Right kidney (tissue), 1 donor: ENCODE data around the gene TMBIM4.

Experiments used
- DNase-seq: peaks from one replicate; pipeline ENCODE4 v3.0.0-alpha.2; 2016

The TMBIM4 gene

GRCh38 chr12:66141299-66141698 is 28.5 kb downstream of the TMBIM4 start:
- no peak for DNase-seq

GRCh38 chr12:66140731-66141130 is 29.1 kb downstream of the TMBIM4 start:
- DNase-seq, result no peak

- DNase-seq, result no peak
Measured at GRCh38 chr12:66139328-66139727, 30.5 kb downstream of the TMBIM4 start.

GRCh38 chr12:66137937-66138336 is 31.9 kb downstream of the TMBIM4 start:
- DNase-seq, result no peak

- DNase-seq, result no peak
Measured at GRCh38 chr12:66132408-66132807, 37.4 kb downstream of the TMBIM4 start.

GRCh38 chr12:66131067-66131688 is 38.6 kb downstream of the TMBIM4 start:
- no peak for DNase-seq

- DNase-seq, result peak; percentile 75
Measured at GRCh38 chr12:66130267-66131066, 39.3 kb downstream of the TMBIM4 start, which contains the start of gene LLPH. Gene LLPH, minus strand, starts transcription at chr12:66130750. Its CDS starts 1,644 bp downstream, at chr12:66129106.

GRCh38 chr12:66129934-66130266 is 39.9 kb downstream of the TMBIM4 start:
- no peak for DNase-seq

GRCh38 chr12:66127650-66128049 is 42.1 kb downstream of the TMBIM4 start:
- no peak for DNase-seq

GRCh38 chr12:66120477-66120876 is 49.3 kb downstream of the TMBIM4 start:
- DNase-seq, result no peak

GRCh38 chr12:66119870-66120241 is 49.9 kb downstream of the TMBIM4 start:
- no peak for DNase-seq

- no peak for DNase-seq
Measured at GRCh38 chr12:66119229-66119869, 50.4 kb downstream of the TMBIM4 start.

GRCh38 chr12:66118240-66118891 is 51.4 kb downstream of the TMBIM4 start:
- DNase-seq, result no peak

- no peak for DNase-seq
Measured at GRCh38 chr12:66117242-66117641, 52.6 kb downstream of the TMBIM4 start.

GRCh38 chr12:66115071-66115600 is 54.7 kb downstream of the TMBIM4 start:
- DNase-seq, result no peak

- no peak for DNase-seq
Measured at GRCh38 chr12:66113471-66113870, 56.3 kb downstream of the TMBIM4 start.

- no peak for DNase-seq
Measured at GRCh38 chr12:66111605-66112004, 58.2 kb downstream of the TMBIM4 start.

- DNase-seq, result no peak
Measured at GRCh38 chr12:66109056-66109455, 60.7 kb downstream of the TMBIM4 start.

- DNase-seq, result no peak
Measured at GRCh38 chr12:66108386-66108785, 61.4 kb downstream of the TMBIM4 start.

- DNase-seq, result peak; percentile 70
Measured at GRCh38 chr12:66107451-66107915, 62.3 kb downstream of the TMBIM4 start.

- DNase-seq, result no peak
Measured at GRCh38 chr12:66103016-66103913, 66.5 kb downstream of the TMBIM4 start.
